Measurements from ENCODE around the gene RBM18. TPM values are rescaled to one million over a fixed set of nuclear protein-coding genes. Genes with fewer than 3 reads are reported as not detected.

Gene RBM18
- total and polyA plus RNA-seq, 2 of the 4 experiments (the other 2 are of a cell fraction), result 8.4 to 15.6 TPM

DNA sequence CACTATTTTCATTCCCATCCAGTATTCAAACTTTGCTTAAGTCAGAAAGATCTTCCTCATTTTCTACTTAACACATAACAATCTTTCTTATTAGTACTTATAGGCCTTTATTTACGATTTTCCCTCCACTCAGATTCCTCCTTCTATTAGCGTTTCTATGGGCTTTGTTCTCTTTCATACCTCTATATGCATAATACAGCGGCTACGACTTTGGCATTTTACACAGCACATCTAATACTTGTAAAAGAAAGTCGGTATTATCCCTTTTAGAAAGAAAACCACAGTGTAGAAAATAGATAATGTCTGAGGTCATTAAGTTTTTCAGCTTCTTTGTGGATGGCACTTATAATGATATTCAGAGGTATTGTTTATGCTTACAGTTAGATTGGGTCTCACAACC is 8.4 kb downstream of the RBM18 start:
- Histone ChIP-seq H4K8ac (ENCODE audit: low read depth in 2 of 2, low read length in 2 of 2) (no peak overlapping the region), H2BK5ac (ENCODE audit: low read depth, low read length, poor library complexity, severe bottlenecking) (no peak overlapping the region), H2BK20ac (ENCODE audit: low read depth, low read length) (no peak overlapping the region), H3K18ac (ENCODE audit: low read depth, low read length) (no peak overlapping the region), H3K23ac (ENCODE audit: low read depth, low read length) (no peak overlapping the region), H3K56ac (ENCODE audit: extremely low read depth, insufficient read depth, low read length) (no peak overlapping the region), H2AFZ (replicated peaks; ENCODE audit: low read length, poor library complexity) (no peak overlapping the region), H2AK9ac (replicated peaks; ENCODE audit: low read depth, low read length, poor library complexity) (no peak overlapping the region), H3K4me1 (ENCODE audit: control insufficient read depth, insufficient read depth, low read length) (no peaks in the 10 kb centered on the region), H4K91ac (ENCODE audit: insufficient read depth, low read depth, low read length) (no peak overlapping the region), H2BK15ac (ENCODE audit: low read depth, low read length) (no peak overlapping the region), H3K9me1 (ENCODE audit: insufficient read depth, low read length) (peaks cover 9% of the 10 kb centered on the region; the same call in 1 of the 2 replicates), H3K27me3 (ENCODE audit: control insufficient read depth, insufficient read depth, low read length) (no peaks in the 10 kb centered on the region), H2AK5ac (ENCODE audit: low read depth, low read length) (no peak overlapping the region), H3K36me3 (ENCODE audit: control insufficient read depth, insufficient read depth, low read length) (peaks cover 20% of the 10 kb centered on the region), H3K14ac (replicated peaks; ENCODE audit: low read depth, low read length) (no peak overlapping the region), H2BK120ac (ENCODE audit: low read depth, low read length) (no peak overlapping the region), H3K9me3 (ENCODE audit: control insufficient read depth, insufficient read depth, low read length) (no peaks in the 10 kb centered on the region), H3K4me3 (ENCODE audit: insufficient read depth, low read depth, low read length) (no peak overlapping the region), H3K27ac (ENCODE audit: insufficient read depth, low read length) (no peak overlapping the region), H4K20me1 (ENCODE audit: insufficient read depth, low read length) (no peaks in the 10 kb centered on the region; the same call in 1 of the 2 replicates), H4K5ac (ENCODE audit: low read depth, low read length) (no peak overlapping the region), H3K9ac (ENCODE audit: low read depth, low read length) (no peak overlapping the region), H3K4me2 (ENCODE audit: low read depth, low read length) (no peak overlapping the region), H3K4ac (ENCODE audit: low read depth, low read length) (no peak overlapping the region), H3K79me1 (ENCODE audit: low read depth in 1 of 2, low read length in 2 of 2) (peaks cover 12 to 44% of the 10 kb centered on the region in 2 experiments)
- in situ Hi-C loops (cut with MboI; ENCODE audit: low sequenced_read_pairs) (no loop called here), dilution Hi-C loops (cut with HindIII; ENCODE audit: low sequenced_read_pairs, unreplicated experiment) (no loop called here), intact Hi-C loops (cut with micrococcal nuclease) (no loop called here)
- no peak for DNase-seq
- no peak for ATAC-seq (ENCODE audit: low read depth)
- no TSS peak for BruUV-seq (replicated peaks)
- ChIA-PET CTCF (interaction anchor here (0.7 kb wide), 1 partner anchor 110 kb away, joined by 3 read pairs; no protein-coding TSS in a partner anchor), POLR2A (ENCODE audit: unreplicated experiment) (no interaction called here)
- TF ChIP-seq SMC3 (IDR thresholded peaks at IDR 0.05; ENCODE audit: low read depth, low read length) (no peak), MAZ (IDR thresholded peaks at IDR 0.05; ENCODE audit: borderline replicate concordance, low read depth, low read length) (no peak), RAD21 (IDR thresholded peaks at IDR 0.05; ENCODE audit: low read length) (no peak), CEBPB (IDR thresholded peaks at IDR 0.05; ENCODE audit: low read depth, low read length) (no peak), CHD1 (IDR thresholded peaks at IDR 0.05; ENCODE audit: low read depth, low read length) (no peak), BHLHE40 (IDR thresholded peaks at IDR 0.05; ENCODE audit: low read depth, low read length) (no peak), RCOR1 (IDR thresholded peaks at IDR 0.05; ENCODE audit: insufficient replicate concordance, low read length) (no peak), POLR2A (IDR thresholded peaks at IDR 0.05; ENCODE audit: low read depth, low read length) (no peak), RFX5 (IDR thresholded peaks at IDR 0.05; ENCODE audit: low read depth, low read length) (no peak), MAFK (IDR thresholded peaks at IDR 0.05; ENCODE audit: low read depth, low read length) (no peak), NFE2L2 (IDR thresholded peaks at IDR 0.05; ENCODE audit: low read depth, low read length) (no peak), FOS (IDR thresholded peaks at IDR 0.05; ENCODE audit: low read depth, low read length) (no peak), MXI1 (IDR thresholded peaks at IDR 0.05; ENCODE audit: borderline replicate concordance, low read depth, low read length) (no peak)
- TF ChIP-seq, protein P1, sequence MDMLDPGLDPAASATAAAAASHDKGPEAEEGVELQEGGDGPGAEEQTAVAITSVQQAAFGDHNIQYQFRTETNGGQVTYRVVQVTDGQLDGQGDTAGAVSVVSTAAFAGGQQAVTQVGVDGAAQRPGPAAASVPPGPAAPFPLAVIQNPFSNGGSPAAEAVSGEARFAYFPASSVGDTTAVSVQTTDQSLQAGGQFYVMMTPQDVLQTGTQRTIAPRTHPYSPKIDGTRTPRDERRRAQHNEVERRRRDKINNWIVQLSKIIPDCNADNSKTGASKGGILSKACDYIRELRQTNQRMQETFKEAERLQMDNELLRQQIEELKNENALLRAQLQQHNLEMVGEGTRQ (IDR thresholded peaks at IDR 0.05; ENCODE audit: low read depth, low read length), result no peak
- TF ChIP-seq, protein P2, sequence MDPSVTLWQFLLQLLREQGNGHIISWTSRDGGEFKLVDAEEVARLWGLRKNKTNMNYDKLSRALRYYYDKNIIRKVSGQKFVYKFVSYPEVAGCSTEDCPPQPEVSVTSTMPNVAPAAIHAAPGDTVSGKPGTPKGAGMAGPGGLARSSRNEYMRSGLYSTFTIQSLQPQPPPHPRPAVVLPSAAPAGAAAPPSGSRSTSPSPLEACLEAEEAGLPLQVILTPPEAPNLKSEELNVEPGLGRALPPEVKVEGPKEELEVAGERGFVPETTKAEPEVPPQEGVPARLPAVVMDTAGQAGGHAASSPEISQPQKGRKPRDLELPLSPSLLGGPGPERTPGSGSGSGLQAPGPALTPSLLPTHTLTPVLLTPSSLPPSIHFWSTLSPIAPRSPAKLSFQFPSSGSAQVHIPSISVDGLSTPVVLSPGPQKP (IDR thresholded peaks at IDR 0.05; ENCODE audit: borderline replicate concordance, low read depth, low read length), result no peak
- TF ChIP-seq, protein P3, sequence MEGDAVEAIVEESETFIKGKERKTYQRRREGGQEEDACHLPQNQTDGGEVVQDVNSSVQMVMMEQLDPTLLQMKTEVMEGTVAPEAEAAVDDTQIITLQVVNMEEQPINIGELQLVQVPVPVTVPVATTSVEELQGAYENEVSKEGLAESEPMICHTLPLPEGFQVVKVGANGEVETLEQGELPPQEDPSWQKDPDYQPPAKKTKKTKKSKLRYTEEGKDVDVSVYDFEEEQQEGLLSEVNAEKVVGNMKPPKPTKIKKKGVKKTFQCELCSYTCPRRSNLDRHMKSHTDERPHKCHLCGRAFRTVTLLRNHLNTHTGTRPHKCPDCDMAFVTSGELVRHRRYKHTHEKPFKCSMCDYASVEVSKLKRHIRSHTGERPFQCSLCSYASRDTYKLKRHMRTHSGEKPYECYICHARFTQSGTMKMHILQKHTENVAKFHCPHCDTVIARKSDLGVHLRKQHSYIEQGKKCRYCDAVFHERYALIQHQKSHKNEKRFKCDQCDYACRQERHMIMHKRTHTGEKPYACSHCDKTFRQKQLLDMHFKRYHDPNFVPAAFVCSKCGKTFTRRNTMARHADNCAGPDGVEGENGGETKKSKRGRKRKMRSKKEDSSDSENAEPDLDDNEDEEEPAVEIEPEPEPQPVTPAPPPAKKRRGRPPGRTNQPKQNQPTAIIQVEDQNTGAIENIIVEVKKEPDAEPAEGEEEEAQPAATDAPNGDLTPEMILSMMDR (conservative IDR thresholded peaks at IDR 0.05; ENCODE audit: low read depth, low read length), result no peak
- WGBS, 2 experiments (ENCODE audit: extremely low coverage in 2 of 2, insufficient read length in 1 of 2), result 86 to 100% methylated on average over 1 of the region's 5 CpGs

Data from IMR-90 (cell line).